Eye (tissue), 1 donor: Measurements from ENCODE around the gene PNPLA6.
"Not testable (repeated sequence)": the region's sequence is repeated elsewhere in the genome, so short reads cannot be mapped to it uniquely, and the experiment has no call there.

Source experiments
- DNase-seq: peaks from one replicate; pipeline ENCODE4 v3.0.0-alpha.2; 2015

Gene PNPLA6

DNA sequence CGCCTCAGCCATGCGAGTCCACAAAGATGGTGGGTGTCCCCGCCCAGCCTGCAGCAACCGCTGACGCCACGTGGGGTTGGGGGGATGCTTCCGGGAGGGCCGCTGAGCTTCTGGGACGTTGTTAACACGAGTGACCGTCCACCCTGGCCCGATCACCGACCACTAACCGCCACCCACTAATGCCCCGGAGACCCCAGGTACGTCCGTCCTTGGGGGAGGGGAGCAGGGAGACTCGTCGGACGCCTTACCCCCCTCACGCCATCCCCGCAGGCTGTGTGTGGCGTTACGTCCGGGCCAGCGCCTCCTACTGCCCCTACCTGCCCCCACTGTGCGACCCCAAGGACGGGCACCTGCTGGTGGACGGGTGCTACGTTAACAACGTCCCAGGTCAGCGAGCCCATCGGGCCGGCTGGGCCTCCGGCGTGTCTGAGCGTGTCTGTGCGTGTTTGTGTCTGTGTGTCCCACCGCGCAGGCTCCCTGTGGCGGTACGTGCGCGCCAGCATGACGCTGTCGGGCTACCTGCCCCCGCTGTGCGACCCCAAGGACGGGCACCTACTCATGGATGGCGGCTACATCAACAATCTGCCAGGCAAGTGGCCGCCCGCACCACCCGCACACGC lies 21.3 kb downstream of the PNPLA6 start:
- DNase-seq = no peak

DNA sequence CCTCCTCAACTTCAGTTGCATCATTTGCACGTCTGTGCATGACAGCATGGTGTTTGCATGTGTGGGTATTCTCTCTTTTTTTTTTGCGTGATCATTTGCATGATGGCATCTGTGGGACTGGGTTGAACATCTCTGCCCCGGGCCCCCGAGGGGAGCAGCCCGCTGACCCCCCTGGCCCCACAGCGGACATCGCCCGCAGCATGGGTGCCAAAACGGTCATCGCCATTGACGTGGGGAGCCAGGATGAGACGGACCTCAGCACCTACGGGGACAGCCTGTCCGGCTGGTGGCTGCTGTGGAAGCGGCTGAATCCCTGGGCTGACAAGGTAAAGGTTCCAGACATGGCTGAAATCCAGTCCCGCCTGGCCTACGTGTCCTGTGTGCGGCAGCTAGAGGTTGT lies 23.1 kb downstream of the PNPLA6 start:
- DNase-seq = no peak

DNA sequence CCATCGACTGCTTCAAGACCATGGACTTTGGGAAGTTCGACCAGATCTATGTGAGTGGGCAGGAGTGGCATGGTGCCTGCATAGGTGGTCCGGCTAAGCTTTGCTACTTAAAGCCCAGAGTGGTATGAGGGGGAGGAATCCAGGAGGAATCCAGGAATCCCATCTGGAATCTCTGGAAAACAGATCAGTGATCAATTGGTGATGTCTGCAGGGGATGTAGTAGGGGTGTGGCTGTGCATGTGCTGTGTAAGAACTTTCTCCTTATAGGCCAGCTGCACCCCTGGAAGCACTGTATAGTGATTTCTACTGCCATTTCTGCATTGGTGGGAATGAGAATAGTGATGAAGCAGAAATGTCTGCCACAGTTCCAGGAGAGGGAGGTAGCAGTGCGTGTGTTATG lies 23.6 kb downstream of the PNPLA6 start:
- no peak for DNase-seq

DNA sequence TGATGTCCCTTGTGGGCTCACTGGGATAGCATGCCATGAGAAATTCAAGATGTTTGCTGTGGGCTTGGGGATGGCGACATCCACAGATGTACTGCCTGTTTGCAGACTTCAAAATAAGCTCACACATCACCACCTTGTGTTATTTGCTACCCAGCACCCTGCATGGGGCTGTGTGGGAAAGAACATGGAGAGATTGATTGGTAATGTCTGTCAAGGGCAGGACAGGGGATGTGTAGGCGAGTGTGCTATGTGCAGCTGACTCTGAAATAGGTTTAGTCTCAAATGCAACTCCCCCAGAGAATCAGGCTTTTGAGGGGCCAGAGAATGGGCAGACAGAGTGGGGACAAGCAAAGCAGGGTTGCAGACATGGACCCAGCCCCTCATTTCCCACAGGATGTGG lies 24.7 kb downstream of the PNPLA6 start:
- no peak for DNase-seq

DNA sequence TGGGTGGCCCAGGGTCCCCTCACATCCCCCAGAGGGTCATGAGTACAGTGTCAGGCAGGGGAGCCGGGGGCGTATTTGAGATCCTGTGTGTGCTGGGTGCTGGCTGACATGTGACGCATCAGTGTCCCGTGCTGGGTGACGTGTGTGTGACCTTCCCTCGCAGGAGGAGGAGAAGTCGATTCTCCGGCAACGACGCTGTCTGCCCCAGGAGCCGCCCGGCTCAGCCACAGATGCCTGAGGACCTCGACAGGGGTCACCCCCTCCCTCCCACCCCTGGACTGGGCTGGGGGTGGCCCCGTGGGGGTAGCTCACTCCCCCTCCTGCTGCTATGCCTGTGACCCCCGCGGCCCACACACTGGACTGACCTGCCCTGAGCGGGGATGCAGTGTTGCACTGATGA lies 25.8 kb downstream of the PNPLA6 start:
- DNase-seq = no peak

DNA sequence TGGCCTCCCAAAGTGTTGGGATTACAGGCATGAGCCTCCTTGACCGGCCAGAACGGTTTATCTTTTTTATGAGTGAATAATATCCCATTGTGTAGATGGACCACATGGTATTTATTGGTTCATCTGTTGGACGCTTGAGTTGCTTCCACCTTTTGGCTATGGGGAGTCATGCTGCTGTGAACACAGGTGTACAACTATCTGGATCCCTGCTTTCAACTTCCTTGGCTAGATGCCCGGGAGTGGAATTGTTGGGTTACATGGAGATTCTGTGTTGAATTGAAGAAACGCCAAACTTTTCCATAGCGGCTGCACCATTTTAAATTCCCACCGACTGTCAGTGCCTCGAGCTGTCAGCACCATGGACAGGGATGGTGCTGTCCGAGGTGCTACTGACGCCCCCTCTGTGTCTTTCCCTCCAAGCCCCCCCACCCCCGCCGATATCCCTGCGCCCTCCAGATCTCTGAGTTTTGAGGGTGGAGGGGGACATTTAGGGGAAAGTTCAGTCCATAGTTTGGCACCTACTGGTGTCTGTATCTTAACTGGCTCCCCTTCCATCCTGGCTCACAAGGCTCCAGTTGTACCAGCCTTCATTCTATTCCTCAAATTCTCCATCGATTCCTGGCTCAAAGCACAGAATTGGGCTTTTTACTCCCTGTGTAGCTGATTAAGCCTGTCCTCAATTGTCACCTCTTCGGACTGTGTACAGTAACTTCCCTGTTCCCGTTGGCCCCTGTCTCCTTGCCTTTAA lies 27.3 kb downstream of the PNPLA6 start:
- DNase-seq = peak; percentile 26

DNA sequence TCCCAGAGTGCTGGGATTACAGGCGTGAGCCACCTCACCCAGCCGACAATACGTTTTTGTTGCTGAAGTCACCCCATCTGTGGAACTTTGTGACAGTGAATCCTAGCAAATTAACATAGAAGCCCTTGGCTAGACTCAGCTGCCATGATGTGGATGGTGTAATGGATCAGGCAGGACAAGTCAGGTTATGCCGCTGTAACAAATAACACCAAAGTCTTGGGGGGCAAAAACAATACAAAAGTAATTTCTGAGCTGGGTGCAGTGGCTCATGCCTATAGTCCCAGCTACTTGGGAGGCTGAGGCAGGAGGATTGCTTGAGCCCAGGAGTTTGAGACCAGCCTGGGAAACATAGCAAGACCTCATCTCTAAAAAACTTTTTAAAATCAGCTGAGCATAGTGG lies 29.3 kb downstream of the PNPLA6 start:
- no peak for DNase-seq

DNA sequence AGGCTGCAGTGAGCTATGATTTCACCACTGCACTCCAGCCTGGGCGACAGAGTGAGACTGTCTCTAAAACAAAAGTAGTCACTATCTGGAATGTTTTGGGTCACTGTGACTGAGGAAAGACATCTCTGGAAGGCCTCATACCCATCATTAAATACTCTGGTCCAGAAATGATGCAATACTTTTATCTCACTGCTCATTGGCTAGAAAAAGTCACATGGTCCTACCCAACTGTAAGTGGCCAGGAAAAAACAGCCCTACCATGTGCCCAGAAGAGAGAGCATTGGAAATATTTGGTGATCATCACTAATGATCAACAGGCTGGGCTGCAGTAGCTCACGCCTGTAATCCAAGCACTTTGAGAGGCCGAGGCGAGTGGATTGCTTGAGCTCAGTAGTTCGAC lies 29.8 kb downstream of the PNPLA6 start:
- no peak for DNase-seq

DNA sequence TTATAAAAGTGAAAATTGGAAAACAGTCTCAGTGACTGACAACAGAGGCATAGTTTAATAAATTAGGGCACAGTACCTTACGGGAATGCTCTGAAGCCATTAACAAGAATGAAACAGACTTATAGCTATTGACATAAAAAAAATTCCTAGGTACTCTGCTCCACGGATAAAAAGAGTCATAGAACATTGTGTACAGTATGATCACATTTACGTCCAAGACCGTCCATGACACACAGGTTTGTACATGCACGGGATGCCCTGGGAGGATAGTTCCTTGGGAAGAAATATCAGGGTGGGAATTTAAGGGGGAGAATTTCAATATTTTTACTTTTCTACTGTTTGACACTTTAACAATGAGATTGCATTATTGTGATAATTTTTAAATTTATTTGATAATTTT lies 35.2 kb downstream of the PNPLA6 start:
- DNase-seq = no peak

DNA sequence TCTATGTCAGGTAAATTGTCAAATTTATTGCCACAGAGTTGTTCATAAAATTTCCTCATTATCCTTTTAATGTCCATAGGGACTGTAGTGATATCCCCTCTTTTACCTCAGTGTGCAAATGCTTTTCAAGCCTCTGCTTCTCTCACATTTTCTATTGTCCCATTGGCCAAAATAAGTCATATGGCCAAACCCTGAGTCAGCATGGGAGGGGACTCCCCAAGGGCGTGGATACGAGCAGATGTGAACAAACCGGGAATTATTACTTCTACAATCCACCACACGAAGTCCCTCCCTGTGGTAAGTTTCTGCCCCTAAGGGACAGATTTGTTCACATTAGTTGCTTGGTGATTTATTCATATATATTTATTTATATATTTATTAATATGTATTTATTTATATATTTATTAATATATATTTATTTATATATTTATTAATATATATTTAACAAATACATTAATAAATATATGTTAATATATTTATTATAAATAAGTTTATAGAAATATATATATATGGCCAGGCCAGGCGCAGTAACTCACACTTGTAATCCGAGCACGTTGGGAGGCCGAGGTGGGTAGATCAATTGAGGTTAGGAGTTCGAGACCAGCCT lies 40.0 kb downstream of the PNPLA6 start:
- DNase-seq = no peak

DNA sequence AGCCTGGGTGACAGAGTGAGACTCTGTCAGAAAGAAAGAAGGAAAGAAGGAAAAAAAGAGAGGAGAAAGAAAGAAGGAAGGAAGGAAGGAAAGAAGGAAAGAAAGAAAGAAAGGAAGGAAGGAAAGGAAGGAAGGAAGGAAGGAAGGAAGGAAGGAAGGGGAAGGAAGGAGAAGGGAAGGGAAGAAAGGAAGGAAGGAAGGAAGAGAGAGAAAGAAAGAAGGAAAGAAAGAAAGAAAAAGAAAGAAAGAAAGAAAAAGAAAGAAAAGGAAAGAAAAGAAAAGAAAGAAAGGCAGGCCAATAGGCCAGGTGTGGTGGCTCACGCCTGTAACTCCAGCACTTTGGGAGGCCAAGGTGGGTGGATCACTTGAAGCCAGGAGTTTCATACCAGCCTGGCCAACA lies 41.9 kb downstream of the PNPLA6 start:
- not testable (repeated sequence) for DNase-seq

DNA sequence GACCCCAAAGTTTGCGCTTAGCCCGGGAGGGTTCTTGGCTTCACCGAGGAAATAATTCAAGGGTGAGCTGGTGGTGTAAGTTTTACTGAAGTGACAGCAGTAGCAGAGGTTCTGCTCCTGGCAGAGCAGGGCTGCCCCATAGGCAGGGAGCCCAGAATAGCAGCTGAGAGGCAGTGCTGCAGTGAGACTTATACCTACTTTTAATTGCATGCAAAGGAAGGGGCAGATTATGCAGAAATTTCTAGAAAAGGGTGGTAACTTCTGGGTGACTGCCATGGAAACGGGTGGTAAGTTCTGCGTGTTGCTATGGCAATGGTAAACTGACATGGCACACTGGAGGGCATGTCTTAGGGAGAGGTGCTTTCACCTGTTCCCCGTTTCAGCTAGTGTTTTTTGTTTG lies 42.6 kb downstream of the PNPLA6 start:
- DNase-seq = no peak

DNA sequence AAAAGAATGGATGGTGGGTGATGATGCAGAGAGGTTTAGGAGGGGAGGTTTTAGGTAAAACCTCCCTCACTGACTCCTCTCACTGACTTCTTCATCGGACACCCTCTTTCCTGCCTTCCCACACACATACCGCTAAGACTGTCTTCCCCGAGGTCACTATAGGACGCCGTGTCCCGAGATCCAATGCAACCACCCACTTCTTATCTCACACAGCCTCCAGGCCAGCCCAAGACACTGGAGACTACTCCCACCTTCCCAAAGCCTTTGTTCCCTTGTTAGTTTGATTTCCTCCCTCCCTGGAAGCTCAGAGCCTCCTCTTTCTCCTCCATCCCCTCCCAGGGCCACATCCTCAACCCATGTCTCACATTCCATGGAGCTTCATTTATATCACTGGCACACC lies 43.7 kb downstream of the PNPLA6 start:
- no peak for DNase-seq

DNA sequence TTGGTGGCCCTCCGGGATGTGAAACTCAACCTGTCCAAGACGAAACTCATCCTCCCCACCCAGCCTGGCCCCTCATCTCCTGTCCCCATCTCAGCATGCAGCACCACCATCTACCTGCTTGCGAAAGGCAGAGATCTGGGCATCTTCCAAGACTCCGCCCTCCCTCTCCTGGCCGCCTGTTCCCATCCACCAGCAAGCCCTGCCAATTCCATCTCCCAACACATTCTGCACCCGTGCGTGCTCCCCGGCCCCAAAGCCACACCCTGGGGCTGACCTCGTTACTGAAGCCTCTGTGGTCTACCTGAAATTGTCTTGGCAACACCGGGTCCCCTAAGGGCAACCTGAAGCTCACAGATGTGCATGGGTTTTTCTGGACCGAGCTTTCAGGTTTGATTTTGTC lies 46.9 kb downstream of the PNPLA6 start:
- DNase-seq = no peak

DNA sequence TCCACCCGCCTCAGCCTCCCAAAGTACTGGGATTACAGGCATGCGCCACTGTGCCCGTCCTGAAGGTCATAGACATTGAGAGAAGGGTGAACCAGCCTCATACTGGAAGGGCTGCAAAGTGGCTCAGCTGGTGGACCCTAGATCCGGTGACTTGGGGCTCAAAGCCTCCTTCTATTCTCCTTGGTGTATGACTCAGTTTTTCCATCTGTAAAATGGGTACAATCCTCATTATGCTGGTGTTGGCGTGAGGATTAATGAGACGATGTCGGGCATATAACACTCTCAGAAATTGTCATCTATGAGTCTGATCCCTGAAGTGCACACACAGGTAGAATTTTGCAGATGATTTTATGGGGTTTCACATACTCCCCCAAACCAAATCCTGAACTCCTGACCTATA lies 54.3 kb downstream of the PNPLA6 start:
- no peak for DNase-seq

DNA sequence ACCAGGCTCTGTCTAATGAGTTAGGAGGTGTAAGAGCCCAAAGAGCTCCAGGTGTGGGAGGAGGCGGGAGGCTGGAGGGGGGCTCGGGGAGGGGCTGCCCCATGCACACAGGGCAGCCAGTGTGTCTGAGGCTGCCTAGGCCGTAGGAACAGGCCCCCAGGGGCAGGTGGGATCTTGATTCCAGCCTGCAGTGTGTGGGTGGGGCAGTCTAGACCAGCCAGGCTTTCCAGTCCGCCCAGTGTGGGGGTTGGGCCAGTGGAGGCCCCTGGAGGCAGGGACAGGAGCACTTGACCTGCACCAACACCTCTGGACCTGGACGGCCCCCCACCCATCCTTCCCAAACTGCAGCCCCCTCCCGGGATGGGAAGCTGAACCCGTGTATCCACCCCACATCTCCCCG lies 54.7 kb downstream of the PNPLA6 start:
- DNase-seq = no peak

DNA sequence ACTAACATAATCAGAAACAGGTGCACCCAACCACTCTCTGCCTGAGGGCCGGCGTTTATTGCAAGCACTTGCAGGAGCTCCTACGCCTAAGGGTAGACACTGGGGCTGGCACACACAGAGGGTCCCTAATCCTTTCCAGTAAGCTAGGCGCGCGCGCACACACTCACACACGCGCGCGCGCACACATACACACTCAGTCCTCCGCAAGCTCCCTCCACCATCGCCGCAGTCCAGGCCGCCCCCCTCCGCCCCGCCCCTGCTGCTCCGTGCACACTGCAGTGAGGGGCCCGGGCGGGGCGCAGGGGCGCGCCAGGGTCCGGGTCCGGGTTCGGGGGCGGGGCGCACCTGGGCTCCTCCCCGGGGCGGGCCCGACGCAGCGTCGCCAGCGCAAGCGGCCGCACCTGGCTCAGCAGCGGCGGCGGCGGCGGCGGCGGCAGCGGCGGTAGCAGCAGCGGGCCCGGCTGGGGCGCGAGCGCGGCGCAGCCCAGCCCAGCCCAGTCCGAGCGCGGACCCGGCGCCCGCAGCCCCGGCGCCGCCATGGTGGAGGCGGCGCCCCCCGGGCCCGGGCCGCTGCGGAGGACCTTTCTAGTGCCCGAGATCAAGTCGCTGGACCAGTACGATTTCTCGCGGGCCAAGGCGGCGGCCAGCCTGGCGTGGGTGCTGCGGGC lies 60.1 kb downstream of the PNPLA6 start, which contains the start of gene CAMSAP3:
TSS of gene CAMSAP3 (plus strand) at position 398 of the 668 bp plus-strand sequence. CDS start at position 538, 140 bp downstream.
- peak; percentile 86 for DNase-seq

DNA sequence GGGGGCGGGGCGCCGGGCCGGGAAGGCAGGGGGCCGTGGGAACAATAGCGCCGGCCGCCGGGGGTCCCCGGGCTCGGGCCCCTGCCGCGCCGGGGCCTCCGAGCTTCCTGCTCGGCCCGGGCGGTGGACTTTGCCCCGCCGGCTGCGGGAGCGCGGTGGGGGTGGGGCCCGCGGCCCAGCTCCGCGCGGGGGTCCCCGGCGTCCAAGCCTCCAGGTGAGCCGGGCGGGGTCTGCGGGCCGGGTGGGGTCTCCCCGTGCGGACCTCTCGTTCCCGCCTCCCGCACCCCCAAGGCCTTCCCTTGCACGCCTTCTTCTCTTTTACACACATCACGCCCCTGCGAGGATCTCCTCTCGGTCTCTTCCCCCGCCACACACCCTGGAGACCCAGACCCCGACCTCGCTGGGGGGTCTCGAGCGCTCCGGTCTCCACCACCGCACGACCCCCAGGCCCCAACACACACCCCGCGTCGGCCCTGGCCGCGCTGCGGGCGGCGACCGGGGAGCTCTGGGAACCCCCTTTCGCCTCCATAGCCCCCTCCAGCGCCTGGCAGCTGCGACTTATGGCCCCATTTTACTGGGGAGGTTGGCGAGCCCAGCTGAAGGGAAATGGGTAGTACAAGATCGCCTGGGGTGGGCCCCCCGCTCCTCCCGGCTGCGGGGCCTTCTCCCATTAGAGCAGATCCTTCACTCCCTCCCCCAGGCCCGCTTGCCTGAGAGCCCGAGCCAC lies 60.9 kb downstream of the PNPLA6 start:
- peak; percentile 20 for DNase-seq

DNA sequence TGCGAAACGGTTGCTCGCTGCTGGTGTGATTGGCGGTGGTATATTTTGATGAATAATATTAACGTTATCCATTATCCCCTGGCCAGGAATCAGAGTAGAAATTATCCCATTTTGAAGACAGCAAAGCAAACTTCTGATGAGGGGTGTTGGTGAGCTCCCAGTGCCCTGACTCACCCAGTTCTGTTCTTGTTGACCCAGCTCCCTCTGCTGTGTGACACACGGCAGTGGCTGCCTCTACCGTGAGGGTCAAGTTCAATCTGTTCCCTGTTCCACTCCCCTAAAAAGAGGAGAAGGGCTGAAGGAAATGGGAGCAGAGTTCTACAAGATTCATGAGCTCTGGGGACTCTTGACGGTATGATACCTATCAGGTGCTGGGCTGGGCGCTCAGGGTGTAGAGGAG lies 62.2 kb downstream of the PNPLA6 start:
- DNase-seq = no peak

DNA sequence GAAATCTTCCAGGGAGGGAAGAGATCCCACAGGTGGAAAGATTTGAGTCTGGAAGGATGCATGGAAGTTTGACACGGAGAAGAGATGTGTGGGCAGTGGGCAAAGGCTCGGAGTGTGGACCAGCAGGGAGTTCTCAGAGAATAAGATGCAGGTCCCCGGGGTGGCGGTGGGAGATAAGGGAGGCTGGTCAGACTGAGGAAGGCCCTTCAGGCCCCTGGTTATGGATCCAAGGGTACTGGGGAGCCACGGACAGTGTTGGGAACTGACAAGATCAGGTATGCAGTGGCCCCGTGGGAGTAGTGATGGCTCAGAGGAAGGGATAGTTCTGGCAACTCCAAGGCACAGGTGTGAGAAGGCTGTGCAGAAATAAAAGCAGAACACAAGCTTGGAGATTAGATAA lies 62.7 kb downstream of the PNPLA6 start:
- no peak for DNase-seq

DNA sequence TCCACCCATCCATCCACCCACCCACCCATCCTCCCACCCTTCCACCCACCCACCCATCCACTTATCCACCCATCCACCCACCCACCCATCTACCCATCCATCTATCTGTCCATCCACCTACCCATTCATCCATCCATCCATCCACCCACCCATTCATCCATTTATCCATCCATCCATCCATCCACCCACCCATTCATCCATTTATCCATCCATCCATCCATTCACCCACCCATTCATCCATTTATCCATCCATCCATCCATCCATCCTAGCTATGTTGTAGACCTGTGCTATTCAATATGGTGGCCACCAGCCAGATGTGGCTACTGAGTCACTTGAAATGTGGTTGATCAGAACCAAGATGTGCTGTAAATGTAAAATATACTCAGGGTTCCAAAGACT lies 65.2 kb downstream of the PNPLA6 start:
- no peak for DNase-seq

DNA sequence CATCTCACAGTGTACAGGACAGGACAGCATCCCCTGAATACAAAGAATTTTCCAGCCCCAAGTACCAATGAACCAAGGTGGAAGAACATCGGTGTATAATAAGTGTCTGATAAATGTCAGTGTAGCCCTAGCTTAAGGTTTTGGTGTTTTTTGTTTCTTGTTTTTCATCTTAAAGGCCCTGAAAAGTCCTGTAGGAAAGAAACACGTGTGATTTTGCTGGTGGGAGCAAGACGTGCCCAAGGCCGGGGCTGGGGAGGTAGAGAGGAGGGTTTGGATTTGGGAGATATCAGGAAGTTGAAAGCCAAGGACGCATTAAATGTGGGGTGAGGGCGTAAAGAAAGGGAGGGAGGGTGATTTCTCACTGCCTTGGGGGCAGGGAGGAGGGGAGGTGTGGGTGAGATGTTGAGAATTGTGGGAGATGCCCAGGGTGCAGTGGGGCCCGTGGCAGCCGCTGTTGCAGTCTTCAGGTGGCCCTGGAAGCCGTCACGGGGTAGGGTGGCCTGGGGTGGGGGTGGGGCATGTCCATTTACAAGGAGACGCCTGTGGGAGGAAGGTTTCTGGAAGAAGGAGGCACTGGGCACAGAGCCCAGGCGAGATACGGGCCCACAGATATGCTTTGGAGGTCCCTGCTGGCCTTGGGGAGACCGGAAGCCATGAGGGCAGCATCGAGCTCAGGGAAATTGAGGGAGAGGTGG lies 66.9 kb downstream of the PNPLA6 start:
- DNase-seq = no peak
